Left ventricle myocardium inferior (tissue), 1 donor: Measurements from ENCODE around the gene PPIA. TPM values are rescaled to one million over a fixed set of nuclear protein-coding genes. Genes with fewer than 3 reads are reported as not detected.

Source experiments
- DNase-seq: peaks from one replicate; pipeline ENCODE4 v3.0.0-alpha.2; 2020
- H3K27ac ChIP-seq: fragments of 200-600 bp; replicated peaks from 2 replicates; pipeline ENCODE4 v1.8.0; 2021
- H3K27me3 ChIP-seq: fragments of 200-600 bp; 2 replicates; pipeline ENCODE4 v1.8.0; 2021; ENCODE audit warnings: low read depth
- H3K36me3 ChIP-seq: fragments of 200-600 bp; 2 replicates; pipeline ENCODE4 v1.8.0; 2021
- H3K4me1 ChIP-seq: fragments of 200-600 bp; 2 replicates; pipeline ENCODE4 v1.8.0; 2021
- H3K4me3 ChIP-seq: fragments of 200-600 bp; 2 replicates; pipeline ENCODE4 v1.8.0; 2021; ENCODE audit warnings: mild to moderate bottlenecking, moderate library complexity
- H3K9me3 ChIP-seq: fragments of 200-600 bp; replicated peaks from 2 replicates; pipeline ENCODE4 v1.8.0; 2021
- intact Hi-C: fragments of 100-400 bp; cut with micrococcal nuclease; formaldehyde crosslinking; loops from one replicate; pipeline ENCODE4 v1.11.0; 2022
- total RNA-seq: library from RNA; stranded (reverse); fragmentation: NEBNext Ultra II Directional; extraction: Animal tissue kit (Norgen Biotek cat#: 25700); gene quantifications from one replicate; pipeline ENCODE4 v1.2.1, GENCODE V29; 2021
- TF ChIP-seq, protein P1 (sequence below): fragments of 200-600 bp; IDR thresholded peaks from 2 replicates; pipeline ENCODE4 v1.8.0; 2021; ENCODE audit warnings: antibody characterized with exemption, mild to moderate bottlenecking, borderline replicate concordance
- donor health status: DM: no; HTN: yes; CAD: no; lungs with severe emphysema.

Gene PPIA
- total RNA-seq, 1 donor from 2014 or later, result 470 TPM

DNA sequence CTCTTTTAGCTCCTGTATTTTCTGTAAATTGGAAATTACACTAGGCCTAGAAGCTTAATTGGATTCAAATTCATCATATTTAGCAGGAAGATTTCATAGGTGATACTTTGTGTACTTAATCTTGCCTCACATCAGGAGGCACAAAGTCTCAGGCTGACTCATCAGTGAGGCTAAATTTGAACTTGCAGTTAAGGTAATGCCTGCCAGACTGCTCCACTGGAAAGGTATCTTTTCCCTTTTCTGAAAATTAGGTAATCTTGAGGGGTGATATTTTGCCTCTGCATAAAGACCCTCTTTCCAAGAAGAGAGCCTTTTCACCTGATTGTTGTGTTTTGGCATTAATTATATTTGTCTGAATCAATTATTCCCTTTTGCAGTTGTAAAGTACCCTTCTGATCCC is 14.6 kb downstream of the PPIA start:
- H3K4me3 ChIP-seq, result no peak overlapping the region
- no peaks in the 10 kb centered on the region for H3K9me3 ChIP-seq
- intact Hi-C loops, result no loop called here
- H3K4me1 ChIP-seq, result no peaks in the 10 kb centered on the region
- TF ChIP-seq, protein P1, sequence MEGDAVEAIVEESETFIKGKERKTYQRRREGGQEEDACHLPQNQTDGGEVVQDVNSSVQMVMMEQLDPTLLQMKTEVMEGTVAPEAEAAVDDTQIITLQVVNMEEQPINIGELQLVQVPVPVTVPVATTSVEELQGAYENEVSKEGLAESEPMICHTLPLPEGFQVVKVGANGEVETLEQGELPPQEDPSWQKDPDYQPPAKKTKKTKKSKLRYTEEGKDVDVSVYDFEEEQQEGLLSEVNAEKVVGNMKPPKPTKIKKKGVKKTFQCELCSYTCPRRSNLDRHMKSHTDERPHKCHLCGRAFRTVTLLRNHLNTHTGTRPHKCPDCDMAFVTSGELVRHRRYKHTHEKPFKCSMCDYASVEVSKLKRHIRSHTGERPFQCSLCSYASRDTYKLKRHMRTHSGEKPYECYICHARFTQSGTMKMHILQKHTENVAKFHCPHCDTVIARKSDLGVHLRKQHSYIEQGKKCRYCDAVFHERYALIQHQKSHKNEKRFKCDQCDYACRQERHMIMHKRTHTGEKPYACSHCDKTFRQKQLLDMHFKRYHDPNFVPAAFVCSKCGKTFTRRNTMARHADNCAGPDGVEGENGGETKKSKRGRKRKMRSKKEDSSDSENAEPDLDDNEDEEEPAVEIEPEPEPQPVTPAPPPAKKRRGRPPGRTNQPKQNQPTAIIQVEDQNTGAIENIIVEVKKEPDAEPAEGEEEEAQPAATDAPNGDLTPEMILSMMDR, result no peak
- H3K27me3 ChIP-seq, result no peaks in the 10 kb centered on the region
- no peak for DNase-seq
- no peaks in the 10 kb centered on the region for H3K36me3 ChIP-seq
- H3K27ac ChIP-seq, result no peak overlapping the region

DNA sequence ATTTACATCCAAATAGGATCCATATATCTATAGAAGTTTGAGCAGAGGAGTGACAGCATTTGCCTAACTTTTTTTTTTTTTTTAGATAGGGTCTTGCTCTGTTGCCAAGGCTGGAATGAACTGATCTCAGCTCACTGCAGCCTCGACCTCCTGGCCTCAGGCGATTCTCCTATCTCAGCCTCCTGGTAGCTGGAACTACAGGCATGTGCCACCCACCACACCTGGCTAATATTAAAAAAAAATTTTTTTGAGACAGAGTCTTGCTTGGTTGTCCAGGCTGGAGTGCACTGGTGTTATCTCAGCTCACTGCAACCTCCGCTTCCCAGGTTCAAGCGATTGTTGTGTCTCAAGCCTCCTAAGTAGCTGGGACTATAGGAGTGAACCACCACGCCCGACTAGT is 15.1 kb downstream of the PPIA start:
- intact Hi-C loops, result no loop called here
- H3K4me3 ChIP-seq, result no peak overlapping the region
- H3K27me3 ChIP-seq, result no peaks in the 10 kb centered on the region
- no peaks in the 10 kb centered on the region for H3K4me1 ChIP-seq
- H3K9me3 ChIP-seq, result no peaks in the 10 kb centered on the region
- no peak overlapping the region for H3K27ac ChIP-seq
- H3K36me3 ChIP-seq, result no peaks in the 10 kb centered on the region
- DNase-seq, result no peak
- TF ChIP-seq, protein P1, result no peak

DNA sequence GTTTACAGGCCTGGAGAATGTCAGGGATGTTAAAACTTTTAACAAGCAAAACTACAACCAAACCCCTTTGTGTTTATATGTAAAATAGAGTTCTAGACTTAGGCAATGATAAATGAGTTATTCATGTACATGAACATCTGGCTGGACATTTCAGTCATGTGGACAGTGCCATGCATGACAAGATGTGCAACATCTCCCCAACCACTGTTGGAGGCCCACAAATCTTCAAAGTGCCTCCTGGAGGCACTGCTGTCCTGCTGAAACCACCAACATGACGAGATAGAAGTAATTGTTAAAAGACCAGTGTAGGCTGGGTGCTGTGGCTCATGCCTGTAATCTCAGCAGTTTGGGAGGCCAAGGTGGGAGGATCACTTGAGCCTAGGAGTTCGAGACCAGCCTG is 18.4 kb downstream of the PPIA start:
- no peaks in the 10 kb centered on the region for H3K9me3 ChIP-seq
- no peak for DNase-seq
- intact Hi-C loops, result no loop called here
- H3K27ac ChIP-seq, result no peak overlapping the region
- TF ChIP-seq, protein P1, result no peak
- no peaks in the 10 kb centered on the region for H3K27me3 ChIP-seq
- no peak overlapping the region for H3K4me3 ChIP-seq
- no peaks in the 10 kb centered on the region for H3K4me1 ChIP-seq
- H3K36me3 ChIP-seq, result no peaks in the 10 kb centered on the region

DNA sequence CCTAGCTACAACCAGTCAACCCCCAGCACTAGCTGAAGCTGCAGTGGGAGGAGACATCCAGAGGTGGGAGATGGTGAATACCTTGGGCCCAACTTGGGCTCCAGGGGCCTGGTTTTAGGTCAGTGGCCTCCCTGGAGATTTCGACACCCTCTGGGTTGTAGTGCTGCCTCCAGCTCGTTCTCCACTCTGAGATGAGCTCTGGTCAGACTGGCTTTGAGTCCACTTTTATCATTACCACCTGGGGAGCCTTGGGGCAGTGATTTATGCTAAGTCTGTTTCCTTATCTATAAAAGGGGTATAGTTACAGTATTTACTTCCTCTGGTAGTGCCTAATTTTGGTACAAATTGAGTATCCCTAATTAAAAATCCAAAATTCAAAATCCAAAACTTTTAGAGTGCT is 22.8 kb downstream of the PPIA start:
- Histone ChIP-seq H3K27ac (no peak overlapping the region), H3K4me1 (no peaks in the 10 kb centered on the region), H3K9me3 (no peaks in the 10 kb centered on the region), H3K36me3 (no peaks in the 10 kb centered on the region), H3K27me3 (no peaks in the 10 kb centered on the region), H3K4me3 (no peak overlapping the region)
- intact Hi-C loops, result no loop called here
- TF ChIP-seq, protein P1, result no peak
- no peak for DNase-seq

DNA sequence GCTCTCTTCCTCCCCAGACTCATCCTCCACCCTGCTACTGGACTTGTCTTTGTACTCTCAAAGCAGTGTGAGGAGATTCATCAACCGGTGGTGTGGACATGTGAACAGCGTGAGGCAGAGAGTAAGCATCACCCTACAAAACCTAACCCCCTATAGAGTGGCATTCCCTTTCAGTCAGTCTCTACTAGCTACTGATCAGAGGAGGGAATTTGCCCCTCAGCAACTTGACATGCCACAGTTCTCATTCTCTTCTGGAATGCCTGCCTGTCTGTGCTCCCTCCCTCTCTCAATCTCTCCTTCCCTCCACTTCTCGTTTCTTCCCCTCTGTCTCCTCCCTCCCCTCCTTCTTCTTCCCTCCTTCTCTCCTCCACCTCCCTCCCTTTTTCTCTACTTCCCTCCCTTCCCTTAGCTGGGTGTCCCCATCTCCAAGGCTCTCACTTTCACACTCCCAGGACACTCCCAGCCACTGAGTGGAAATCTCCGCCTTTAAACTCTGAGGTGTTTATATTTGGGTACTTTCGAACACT is 26.8 kb downstream of the PPIA start:
- no peak overlapping the region for H3K27ac ChIP-seq
- H3K4me1 ChIP-seq, result peaks cover 19% of the 10 kb centered on the region
- TF ChIP-seq, protein P1, result no peak
- DNase-seq, result no peak
- intact Hi-C loops, result no loop called here
- H3K9me3 ChIP-seq, result no peaks in the 10 kb centered on the region
- H3K36me3 ChIP-seq, result peaks cover 24% of the 10 kb centered on the region
- H3K4me3 ChIP-seq, result no peak overlapping the region
- no peaks in the 10 kb centered on the region for H3K27me3 ChIP-seq
